Heart right ventricle (tissue), 16 donors: ENCODE results near the gene TWNK. TPM values are rescaled to one million over a fixed set of nuclear protein-coding genes. Genes with fewer than 3 reads are reported as not detected.

Experiments
- ATAC-seq, 8 donors: fragments of 200-7000 bp; cut with Tn5 transposase; one replicate each; pipeline ENCODE4 v1.9.1; 2020; ENCODE audit warnings: mild to moderate bottlenecking in 8 of 8, moderate library complexity in 8 of 8, moderate number of reproducible peaks in 1 of 8
- DNase-seq, 2 donors: peaks; one replicate each; pipeline ENCODE4 v3.0.0-alpha.2; 2020
- H3K27ac ChIP-seq, 10 donors: fragments of 200-600 bp; sonication (generic) in 2 of 10; one replicate each; pipeline versions ENCODE4 v1.5.0 to v1.8.0; 2020 to 2022; ENCODE audit warnings: mild to moderate bottlenecking in 3 of 10
- H3K27me3 ChIP-seq, 7 donors: fragments of 200-600 bp; one replicate each; pipeline ENCODE4 v1.8.0; 2021 to 2022; ENCODE audit warnings: mild to moderate bottlenecking in 2 of 7
- H3K36me3 ChIP-seq, 9 donors: fragments of 200-600 bp; sonication (generic) in 1 of 9; one replicate each; pipeline versions ENCODE4 v1.5.0 to v1.8.0; 2020 to 2022; ENCODE audit warnings: mild to moderate bottlenecking in 2 of 9
- H3K4me1 ChIP-seq, 9 donors: fragments of 200-600 bp; sonication (generic) in 1 of 9; one replicate each; pipeline versions ENCODE4 v1.5.0 to v1.8.0; 2020 to 2022; ENCODE audit warnings: mild to moderate bottlenecking in 4 of 9
- H3K4me3 ChIP-seq, 10 donors: fragments of 200-600 bp; sonication (generic) in 2 of 10; one replicate each; pipeline versions ENCODE4 v1.5.0 to v1.8.0; 2020 to 2022; ENCODE audit warnings: mild to moderate bottlenecking in 7 of 10, moderate library complexity in 2 of 10
- H3K9me3 ChIP-seq, 11 donors: fragments of 200-600 bp in 10 of 11; sonication (generic) in 2 of 11; one replicate each; pipeline versions ENCODE4 v1.5.0 to v1.8.0; 2013 to 2022; ENCODE audit warnings: mild to moderate bottlenecking in 2 of 11, control low read depth in 1 of 11, moderate library complexity in 1 of 11
- CTCF ChIP-seq, 9 donors: fragments of 200-600 bp; sonication (generic) in 2 of 9; IDR thresholded peaks; one replicate each; pipeline versions ENCODE4 v1.5.0 to v1.8.0; 2021 to 2022; ENCODE audit warnings: antibody characterized with exemption in 9 of 9, mild to moderate bottlenecking in 5 of 9, moderate library complexity in 1 of 9
- WGBS, 2 donors: extraction: QIAGEN DNeasy Blood & Tissue Kit; methylation state at CpG; one replicate each; pipeline ENCODE4 v1.1.7; 2013; ENCODE audit warnings: inconsistent platforms in 1 of 2; 5-methylcytosine and 5-hydroxymethylcytosine counted together
- intact Hi-C, 10 donors: fragments of 100-400 bp; cut with DNase I; formaldehyde crosslinking; loops; one replicate each; pipeline versions ENCODE4 v1.11.1 to v1.14.2; 2022
- polyA plus RNA-seq, 2 donors: library from polyadenylated mRNA; stranded (reverse); fragments of 200-250 nt; gene quantifications; one replicate each; pipeline ENCODE4 v1.2.3, GENCODE V29; 2013
- total RNA-seq, 10 donors: library from RNA; stranded (reverse); fragmentation: NEBNext Ultra II Directional in 3 of 10; extraction: Animal tissue kit (Norgen Biotek cat#: 25700) in 3 of 10; gene quantifications; one replicate each; pipeline versions ENCODE4 v1.2.1 to v1.2.4, GENCODE V29; 2021 to 2023
- donor health status: Arrhythmogenic right ventricular cardiomyopathy.
- donor health status: ischemic (EF 13 %, LVEDD 7.1; RV severe dilation, severe dysfunction).
- donor health status: healthy with polysubstance abuse.
- donor health status: DM: no; HTN: yes; CAD: no.
- donor health status: DM: no; HTN: no; CAD: no.
- donor health status: ischemic (EF 25% LVEDD 6.9; RV normal size, moderate dysfunction).
- donor health status: ischemic (EF 25% LVEDD 5.7; RV mildly dilated, moderate dysfunction).
- donor health status: healthy.
- donor health status: DM: yes; HTN: yes; CAD: no.
- donor health status: Ischemic cardiomyopathy.
- donor health status: ischemic (EF 35%, LVEDD 5.7; RV mildly dilated, moderate dysfunction).
- donor health status: nonischemic (EF 11% LVEDD 7.7; RV severe dilation, severe dysfunction).
- donor health status: DM: yes; HTN: yes; CAD: no.
- donor health status: PGD.
- donor health status: ischemic (EF 29% LVEDD 5.4; RV normal size, mild dysfunction).
- donor health status: nonischemic (EF 23%, LVEDD 6.1; RV moderate dilation, normal function).

Gene TWNK
- total and polyA plus RNA-seq, 12 donors, result 4.2 to 7.7 (median 5.4) TPM

GRCh38 chr10:101014230-101014884 is 27.0 kb downstream of the TWNK start:
- Histone ChIP-seq H3K27me3 (peaks cover 0 to 29% (median 24%) of the 10 kb centered on the region in 7 donors), H3K9me3 (no peaks in the 10 kb centered on the region), H3K4me3 (no peak overlapping the region), H3K4me1 (peaks cover 7 to 47% (median 26%) of the 10 kb centered on the region in 9 donors), H3K27ac (no peak overlapping the region), H3K36me3 (no peaks in the 10 kb centered on the region)
- ATAC-seq (peak; percentile 55 to 80 (median 68)), DNase-seq (peak; percentile 81 to 90)
- TF ChIP-seq CTCF (IDR thresholded peaks at IDR 0.05), result peak; percentile 85 to 93 (median 89)
- intact Hi-C loops, result loop anchor here in 5 of 10 donors (1.0 to 2.0 kb wide), 3 partner anchors 20 to 46 kb away; no protein-coding TSS in a partner anchor
- 17 to 20% methylated on average over 11 of the region's 11 CpGs for WGBS, 2 donors

- peaks cover 0 to 29% (median 24%) of the 10 kb centered on the region in 7 donors for H3K27me3 ChIP-seq
- H3K4me1 ChIP-seq, result peaks cover 7 to 47% (median 26%) of the 10 kb centered on the region in 9 donors
- no peak for TF ChIP-seq CTCF (IDR thresholded peaks at IDR 0.05)
- H3K4me3 ChIP-seq, result no peak overlapping the region
- ATAC-seq (no peak), DNase-seq (no peak)
- 49 to 55% methylated on average over 6 to 7 of the region's 7 CpGs for WGBS, 2 donors
- no peaks in the 10 kb centered on the region for H3K36me3 ChIP-seq
- intact Hi-C loops, result loop anchor here in 5 of 10 donors (1.0 to 2.0 kb wide), 3 partner anchors 20 to 47 kb away; no protein-coding TSS in a partner anchor
- H3K27ac ChIP-seq, result no peak overlapping the region
- no peaks in the 10 kb centered on the region for H3K9me3 ChIP-seq
Measured at GRCh38 chr10:101014966-101015581, 27.7 kb downstream of the TWNK start.

- H3K36me3 ChIP-seq, result no peaks in the 10 kb centered on the region
- H3K27me3 ChIP-seq, result peaks cover 0 to 29% (median 24%) of the 10 kb centered on the region in 7 donors
- no peak for TF ChIP-seq CTCF (IDR thresholded peaks at IDR 0.05)
- intact Hi-C loops, result loop anchor here in 2 of 10 donors (2.0 kb wide), 1 partner anchor 21 kb away; no protein-coding TSS in a partner anchor
- no peak for ATAC-seq
- no peak for DNase-seq
- peaks cover 7 to 47% (median 26%) of the 10 kb centered on the region in 9 donors for H3K4me1 ChIP-seq
- no peaks in the 10 kb centered on the region for H3K9me3 ChIP-seq
- H3K27ac ChIP-seq, result no peak overlapping the region
- no peak overlapping the region for H3K4me3 ChIP-seq
- WGBS, 2 donors, result 76 to 78% methylated on average over 7 to 8 of the region's 8 CpGs
Measured at GRCh38 chr10:101015582-101015973, 28.2 kb downstream of the TWNK start.

GRCh38 chr10:101016814-101017213 is 29.5 kb downstream of the TWNK start:
- no peak overlapping the region for H3K27ac ChIP-seq
- H3K4me3 ChIP-seq, result no peak overlapping the region
- no peak for TF ChIP-seq CTCF (IDR thresholded peaks at IDR 0.05)
- intact Hi-C loops, result no loop called here
- DNase-seq, result no peak
- peaks cover 0 to 29% (median 24%) of the 10 kb centered on the region in 7 donors for H3K27me3 ChIP-seq
- no peaks in the 10 kb centered on the region for H3K9me3 ChIP-seq
- H3K4me1 ChIP-seq, result peaks cover 7 to 43% (median 26%) of the 10 kb centered on the region in 9 donors
- 63 to 68% methylated on average over 5 of the region's 5 CpGs for WGBS, 2 donors
- no peaks in the 10 kb centered on the region for H3K36me3 ChIP-seq
- ATAC-seq, result no peak
